GM13976 (cell line): ENCODE results near the gene CTSL.

Experiments
- DNase-seq: peaks from one replicate; pipeline ENCODE4 v3.0.0; 2012; ENCODE audit warnings: low spot score
- CTCF ChIP-seq: IDR thresholded peaks from 2 replicates; pipeline ENCODE4 v1.5.1; 2012; ENCODE audit warnings: borderline replicate concordance, mild to moderate bottlenecking; ENCODE audit not compliant: insufficient read depth; ENCODE audit errors: extremely low read depth, missing control alignments, control extremely low read depth
- in situ Hi-C: fragments of 300-500 bp; cut with MboI; formaldehyde crosslinking; loops from one replicate; pipeline ENCODE4 v1.12.0; 2022; ENCODE audit warnings: low sequenced_read_pairs, mixed read lengths, inconsistent platforms; ENCODE audit not compliant: unreplicated experiment

Gene CTSL

DNA sequence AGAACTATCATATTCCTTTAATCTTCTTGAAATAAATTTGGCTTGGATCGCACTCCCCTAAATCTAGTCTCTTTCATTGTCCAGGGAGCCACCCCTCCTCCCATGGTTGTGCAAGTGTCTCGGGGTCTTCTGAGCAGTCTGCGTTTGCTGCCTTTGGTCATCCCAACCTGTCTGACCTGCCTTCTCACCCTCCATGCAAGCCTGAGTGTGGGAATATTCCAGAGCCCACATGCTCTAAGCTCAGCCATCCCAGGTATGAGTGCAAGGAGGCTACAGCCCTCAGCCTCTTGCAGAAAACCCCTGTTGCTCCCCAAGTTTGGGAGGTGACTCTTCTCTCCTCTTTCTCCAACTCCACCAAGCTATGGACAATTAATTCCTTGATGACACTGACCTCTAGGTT, 7.7 kb upstream of the CTSL start:
- TF ChIP-seq CTCF, result no peak
- no peak for DNase-seq
- in situ Hi-C loops, result no loop called here

DNA sequence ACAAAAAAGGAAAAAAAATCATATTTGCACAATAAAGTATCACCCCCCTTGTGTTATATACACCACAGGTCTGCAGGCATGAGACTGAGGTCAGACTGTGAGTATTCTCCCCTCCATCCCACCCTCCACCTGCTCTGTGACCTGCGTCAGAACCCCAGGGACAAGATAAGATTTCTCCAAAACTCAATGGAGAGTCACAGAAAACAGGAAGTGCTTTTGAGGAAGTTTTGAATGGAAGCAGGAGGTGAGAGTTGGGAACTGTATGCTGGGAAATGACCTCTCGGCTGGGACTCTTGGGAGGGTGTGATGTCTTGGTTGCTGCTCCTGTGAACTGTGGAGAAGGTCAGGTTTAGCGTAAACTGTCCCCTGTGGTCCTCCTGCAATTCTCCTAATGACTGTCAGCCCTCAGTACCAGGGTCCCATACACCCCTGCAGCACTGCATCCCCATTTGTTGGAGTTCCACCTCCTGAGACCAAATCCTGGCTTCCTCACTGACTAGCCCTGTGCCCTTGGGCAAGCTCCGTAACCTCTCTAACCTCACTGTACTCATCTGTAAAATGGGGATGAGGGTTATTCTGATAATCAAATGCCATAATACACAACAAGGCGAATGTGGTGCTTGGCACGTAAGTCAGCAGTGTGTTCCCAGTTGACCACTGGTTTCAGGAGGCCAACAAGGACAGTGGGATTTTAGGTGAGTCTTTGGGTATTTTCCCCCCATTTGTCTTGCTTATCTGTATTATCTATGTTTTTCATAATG, 6.9 kb upstream of the CTSL start:
- in situ Hi-C loops, result no loop called here

GRCh38 chr9:87720173-87720572, 5.7 kb upstream of the CTSL start:
- in situ Hi-C loops, result no loop called here
- no peak for TF ChIP-seq CTCF
- DNase-seq, result no peak

More for the DNA sequence above, 6.9 kb upstream of the CTSL start:
- no peak for DNase-seq
- no peak for TF ChIP-seq CTCF

DNA sequence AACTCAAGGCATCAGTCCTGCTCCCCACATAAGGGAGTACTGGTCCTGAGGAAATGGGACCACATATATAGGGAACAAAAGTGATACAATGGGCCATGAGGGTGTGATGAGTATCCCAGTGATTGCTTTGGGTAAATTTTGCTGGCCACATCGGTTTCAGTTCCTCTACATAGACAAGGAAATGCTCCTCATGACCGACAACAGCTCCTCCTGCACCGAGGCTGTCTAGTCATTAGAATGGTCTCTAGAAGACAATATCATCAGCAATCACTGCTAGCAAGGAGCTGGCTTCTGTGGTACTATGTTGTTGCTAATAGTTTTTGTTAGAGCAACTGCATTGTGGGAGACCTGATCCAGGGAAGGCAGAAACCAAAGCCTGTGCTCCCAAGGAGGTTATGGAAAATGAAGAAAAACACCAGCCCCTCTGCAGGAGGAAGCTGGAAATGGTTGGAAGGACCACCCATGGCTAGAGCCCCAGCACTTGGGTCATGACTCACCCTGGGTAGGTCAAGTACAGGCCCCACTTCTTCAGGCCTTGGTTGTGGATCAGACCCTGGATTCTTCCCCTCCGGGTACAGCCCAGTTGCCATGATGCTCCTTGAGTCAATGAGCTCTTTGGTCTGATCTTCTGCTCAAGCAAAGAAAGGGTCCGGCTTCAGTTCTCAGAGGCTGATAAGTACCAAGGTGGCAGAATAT, 3.4 kb upstream of the CTSL start:
- no peak for DNase-seq
- in situ Hi-C loops, result no loop called here
- no peak for TF ChIP-seq CTCF

GRCh38 chr9:87725356-87725899, 491 bp upstream of the CTSL start:
- no peak for DNase-seq
- in situ Hi-C loops, result no loop called here
- no peak for TF ChIP-seq CTCF

DNA sequence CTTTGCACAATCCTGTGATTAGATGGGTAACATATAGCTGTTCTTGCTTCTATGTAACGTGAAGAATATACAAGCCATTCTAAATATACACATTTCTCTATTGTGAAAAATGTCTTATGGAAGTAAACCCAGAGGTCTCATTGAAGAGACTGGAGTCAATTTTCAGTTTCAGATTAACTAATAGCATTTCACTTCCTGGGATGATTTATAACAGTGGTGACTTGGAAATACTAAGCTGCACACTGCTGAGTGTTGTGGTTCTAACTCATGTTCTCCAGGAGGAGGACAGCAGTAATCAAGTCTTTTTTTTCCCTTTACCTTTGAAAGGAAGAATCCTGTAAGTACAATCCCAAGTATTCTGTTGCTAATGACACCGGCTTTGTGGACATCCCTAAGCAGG, 3.3 kb downstream of the CTSL start:
- no peak for TF ChIP-seq CTCF
- DNase-seq, result no peak
- in situ Hi-C loops, result no loop called here

DNA sequence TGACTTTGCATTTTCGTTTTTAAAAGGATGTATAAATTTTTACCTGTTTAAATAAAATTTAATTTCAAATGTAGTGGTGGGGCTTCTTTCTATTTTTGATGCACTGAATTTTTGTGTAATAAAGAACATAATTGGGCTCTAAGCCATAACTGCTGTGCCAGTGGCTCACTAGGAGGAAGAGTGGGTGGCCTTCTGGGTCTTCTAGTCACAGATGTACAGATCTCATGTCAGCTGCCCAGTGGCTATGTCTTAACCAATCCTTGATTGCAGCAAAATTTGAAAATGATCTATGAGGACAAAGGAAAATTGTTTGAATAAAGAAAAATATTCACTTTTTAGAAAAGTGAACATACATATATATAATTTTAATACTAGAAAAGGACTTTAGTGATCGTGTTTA, 5.4 kb downstream of the CTSL start:
- no peak for DNase-seq
- in situ Hi-C loops, result no loop called here
- no peak for TF ChIP-seq CTCF
